K562 (cell line): ENCODE measurements around the gene AXIN2. TPM values are rescaled to one million over a fixed set of nuclear protein-coding genes. Genes with fewer than 3 reads are reported as not detected.
A peak's percentile ranks its signal among the peaks of the same experiment; 100 is the strongest.

Source experiments
- ATAC-seq: fragments of 200-7000 bp; cut with Tn5 transposase; 3 replicates; pipeline ENCODE4 v1.9.1; 2020; ENCODE audit warnings: moderate library complexity
- BruUV-seq: library from RNA; stranded (reverse); fragments of 400-500 nt; replicated peaks from 2 replicates; lab custom pipeline; 2021; lab: Mats Ljungman, UMichigan
- CTCF ChIA-PET: fragments of 300-600 bp; formaldehyde crosslinking; extraction: SDS; loops from one replicate; lab custom pipeline; 2021; ENCODE audit warnings: low intra/inter-chr PET ratio; lab: Yijun Ruan, JAX
- POLR2A ChIA-PET: fragments of 300-600, 350-650 bp; sonication (Branson Sonifier 250); formaldehyde crosslinking; extraction: SDS; loops from one replicate; lab custom pipeline; 2021; ENCODE audit warnings: antibody characterized with exemption, inconsistent platforms; lab: Yijun Ruan, JAX
- DNase-seq, 4 experiments: peaks; one replicate each; pipeline versions ENCODE4 v3.0.0 to v3.0.0-alpha.2; 2011 to 2018; ENCODE audit warnings: low spot score in 3 of 4, mixed read lengths in 3 of 4; ENCODE audit errors: extremely low read depth in 1 of 4
- FAIRE-seq: peaks from 2 replicates; lab custom pipeline; 2011; peaks lifted over from hg19 to GRCh38; lab: Jason Lieb, UNC
- H2AFZ ChIP-seq: 2 replicates; pipeline ENCODE4 v1.6.0; 2011; ENCODE audit warnings: low read depth, low read length, control low read depth, inconsistent platforms
- H3K27ac ChIP-seq: fragments of 200-600 bp; 3 replicates; pipeline ENCODE4 v1.8.0; 2011; ENCODE audit warnings: low read depth, mild to moderate bottlenecking, control low read depth, inconsistent platforms, low read length, moderate library complexity, mixed read lengths; ENCODE audit errors: extremely low read depth
- H3K27me3 ChIP-seq, 2 experiments: fragments of 300-600 bp in 1 of 2; 2 replicates in 1 of 2; 3 replicates in 1 of 2; pipeline versions ENCODE4 v1.6.0 to v1.8.0; 2011; ENCODE audit warnings: inconsistent platforms in 2 of 2, low read length in 2 of 2, mild to moderate bottlenecking in 1 of 2, mixed read lengths in 1 of 2, moderate library complexity in 1 of 2; ENCODE audit not compliant: control insufficient read depth in 2 of 2, insufficient read depth in 2 of 2
- H3K36me3 ChIP-seq: fragments of 300-600 bp; 3 replicates; pipeline ENCODE4 v1.8.0; 2011; ENCODE audit warnings: mild to moderate bottlenecking, low read length, inconsistent platforms; ENCODE audit not compliant: control insufficient read depth, insufficient read depth
- H3K4me1 ChIP-seq, 2 experiments: fragments of 200-600 bp in 1 of 2; replicated peaks in 1 of 2; 2 replicates in 1 of 2; 3 replicates in 1 of 2; pipeline versions ENCODE4 v1.5.1 to v1.8.0; 2011; ENCODE audit warnings: inconsistent platforms in 2 of 2, low read length in 2 of 2, mild to moderate bottlenecking in 1 of 2, mixed read lengths in 1 of 2, moderate library complexity in 1 of 2; ENCODE audit not compliant: control insufficient read depth in 2 of 2, insufficient read depth in 2 of 2
- H3K4me2 ChIP-seq: 2 replicates; pipeline ENCODE4 v1.6.1; 2011; ENCODE audit warnings: low read length, control low read depth, inconsistent platforms, mixed read lengths; ENCODE audit not compliant: insufficient read depth
- H3K4me3 ChIP-seq: fragments of 200-600 bp; sonication (generic), shearing (Covaris generic); 2 replicates; pipeline ENCODE4 v1.5.1; 2016; ENCODE audit warnings: control low read depth, inconsistent platforms
- H3K79me2 ChIP-seq: fragments of 200-600 bp; 3 replicates; pipeline ENCODE4 v1.8.0; 2011; ENCODE audit warnings: low read length, inconsistent platforms; ENCODE audit not compliant: control insufficient read depth, insufficient read depth
- H3K9ac ChIP-seq, 2 experiments: 2 replicates each; pipeline versions ENCODE4 v1.6.0 to v1.6.1; 2011; ENCODE audit warnings: low read depth in 2 of 2, low read length in 2 of 2, control low read depth in 1 of 2, inconsistent platforms in 1 of 2, mild to moderate bottlenecking in 1 of 2, mixed read lengths in 1 of 2; ENCODE audit not compliant: insufficient read depth in 1 of 2
- H3K9me1 ChIP-seq: one replicate; pipeline ENCODE4 v1.6.0; 2011; ENCODE audit warnings: inconsistent platforms, mild to moderate bottlenecking, low read length, moderate library complexity; ENCODE audit not compliant: control insufficient read depth, insufficient read depth
- H3K9me3 ChIP-seq: replicated peaks from 2 replicates; pipeline ENCODE4 v1.5.1; 2011; ENCODE audit warnings: low read depth, low read length, inconsistent platforms; ENCODE audit not compliant: control insufficient read depth, insufficient read depth
- H4K20me1 ChIP-seq: replicated peaks from 2 replicates; pipeline ENCODE4 v1.6.1; 2011; ENCODE audit warnings: low read length, inconsistent platforms, mixed read lengths; ENCODE audit not compliant: control insufficient read depth, insufficient read depth
- ADNP ChIP-seq: fragments of 200-800 bp; sonication (Bioruptor generic); IDR thresholded peaks from 2 replicates; pipeline ENCODE4 v1.6.1; 2016; ENCODE audit warnings: missing genetic modification characterization, missing compliant biosample characterization
- C11orf30 ChIP-seq: fragments of 450-650 bp; IDR thresholded peaks from 2 replicates; pipeline ENCODE4 v1.6.1; 2016; ENCODE audit warnings: low read depth, mild to moderate bottlenecking
- CTCF ChIP-seq, 3 experiments: IDR thresholded peaks in 2 of 3; conservative IDR thresholded peaks in 1 of 3; 2 replicates each; pipeline ENCODE4 v1.5.1; 2011 to 2012; ENCODE audit warnings: low read length in 3 of 3, mild to moderate bottlenecking in 3 of 3, control low read depth in 2 of 3, improper control_type of control experiment in 1 of 3, inconsistent platforms in 1 of 3, low read depth in 1 of 3, mixed read lengths in 1 of 3, moderate library complexity in 1 of 3; ENCODE audit not compliant: insufficient read depth in 2 of 3
- KAT7 ChIP-seq: sonication (generic); formaldehyde crosslinking; IDR thresholded peaks from 2 replicates; pipeline ENCODE4 v1.8.0; 2022; ENCODE audit warnings: missing genetic modification reagents, mild to moderate bottlenecking, borderline replicate concordance
- NFE2 ChIP-seq: IDR thresholded peaks from 2 replicates; pipeline ENCODE4 v1.6.1; 2014; ENCODE audit warnings: antibody characterized with exemption, low read depth
- SRSF1 ChIP-seq: fragments of 200-400 bp; formaldehyde crosslinking; IDR thresholded peaks from 2 replicates; pipeline ENCODE4 v1.6.1; 2017; ENCODE audit warnings: mild to moderate bottlenecking, low read depth, low read length, moderate library complexity
- VEZF1 ChIP-seq: fragments of 200-800 bp; sonication (Bioruptor generic); IDR thresholded peaks from 2 replicates; pipeline ENCODE4 v1.6.1; 2017; ENCODE audit warnings: missing genetic modification characterization, missing compliant biosample characterization
- ZNF316 ChIP-seq: fragments of 450-650 bp; IDR thresholded peaks from 2 replicates; pipeline ENCODE4 v1.6.1; 2016
- WGBS: fragments of 100-300 bp; shearing (Covaris generic); methylation state at CpG from one replicate; pipeline ENCODE4 v1.1.6; 2016; ENCODE audit warnings: low coverage, mixed read lengths; ENCODE audit not compliant: insufficient coverage; ENCODE audit errors: missing lambda C conversion rate; 5-methylcytosine and 5-hydroxymethylcytosine counted together
- in situ Hi-C: fragments of 300-500 bp; cut with MboI; formaldehyde crosslinking; loops from 4 replicates; pipeline ENCODE4 v1.15.0; 2018; ENCODE audit warnings: inconsistent platforms, mixed read lengths
- intact Hi-C: fragments of 100-400 bp; cut with micrococcal nuclease; formaldehyde crosslinking; loops from 2 replicates; pipeline ENCODE4 v1.14.2; 2022
- polyA plus RNA-seq, 8 experiments: library from polyadenylated mRNA; depleted of rRNA in 4 of 8; stranded (reverse) in 5 of 8; unstranded in 3 of 8; fragments of >200 nt; fragmentation: Nextera tagmentation in 2 of 8; fragmentation: Illumina TruSeq in 1 of 8; extraction: Ambion mirVana in 2 of 8; extraction: Trizol in 1 of 8; gene quantifications; 2 replicates each; pipeline versions ENCODE4 v1.2.1 to v1.2.3, GENCODE V29; 2011 to 2014; ENCODE audit warnings: inconsistent platforms in 1 of 8, missing spikeins in 1 of 8
- total RNA-seq, 7 experiments: library from RNA; depleted of rRNA in 6 of 7; stranded (reverse); fragments of >200 nt in 6 of 7; fragmentation: Illumina TruSeq in 2 of 7; extraction: Trizol in 2 of 7; gene quantifications; 2 replicates each; pipeline versions ENCODE4 v1.2.1 to v1.2.3, GENCODE V29; 2011 to 2021; ENCODE audit warnings: low replicate concordance in 1 of 7

The AXIN2 gene
- total and polyA plus RNA-seq, 9 of the 15 experiments (the other 6 are each of a cell fraction or from before 2014, with no cell fraction given) = 0.21 to 3.3 (median 1.2) TPM

- intact Hi-C loops (no loop called here), in situ Hi-C loops (no loop called here)
- no peak overlapping the region for H3K27ac ChIP-seq
- no peaks in the 10 kb centered on the region for H3K36me3 ChIP-seq
- POLR2A ChIA-PET = no interaction called here
- peaks cover 0 to 44% of the 10 kb centered on the region in 2 experiments; a peak in 4 of 5 replicates for H3K27me3 ChIP-seq
- DNase-seq (peak in 2 of 4 experiments; percentile 40), ATAC-seq (peak; percentile 70), FAIRE-seq (no peak)
- CTCF ChIA-PET = no interaction called here
- H3K4me1 ChIP-seq = no peaks in the 10 kb centered on the region
- no peak overlapping the region for H3K4me3 ChIP-seq
- H3K4me2 ChIP-seq = no peak overlapping the region
- no peaks in the 10 kb centered on the region for H3K9me3 ChIP-seq
- BruUV-seq = no TSS peak
- H2AFZ ChIP-seq = no peak overlapping the region
- H3K9ac ChIP-seq = no peak overlapping the region
- H3K79me2 ChIP-seq = no peaks in the 10 kb centered on the region
- WGBS = 3% methylated on average over 9 of the region's 9 CpGs
- no peak for TF ChIP-seq ADNP
- peak in 1 of 3 experiments; percentile 55; a peak in 2 of 6 replicates for TF ChIP-seq CTCF (IDR thresholded peaks at IDR 0.05 in 2 of 3, conservative IDR thresholded peaks at IDR 0.05 in 1 of 3; ENCODE audit: insufficient read depth in 2 of 3, low read depth in 1 of 3, low read length in 3 of 3)
- TF ChIP-seq VEZF1 (CRISPR knock-in tag) = no peak
- TF ChIP-seq NFE2 = peak; percentile 57; the same call in 1 of the 2 replicates
- no peak for TF ChIP-seq KAT7 (CRISPR knock-in tag)
- no peak for TF ChIP-seq SRSF1
- TF ChIP-seq C11orf30 = 0 out of 2 replicates have a peak, but pooled peaks have one; percentile 14
- TF ChIP-seq ZNF316 = peak; percentile 14; the same call in 1 of the 2 replicates
- H3K9me1 ChIP-seq = no peaks in the 10 kb centered on the region
- H4K20me1 ChIP-seq = 0 out of 2 replicates have a peak, but pooled peaks cover 4% of the 10 kb centered on the region
These were observed 26.8 kb upstream of the AXIN2 start for GRCh38 chr17:65588181-65588808.
